ENCODE data around the gene APBB1. TPM values are rescaled to one million over a fixed set of nuclear protein-coding genes. Genes with fewer than 3 reads are reported as not detected.
A peak's percentile ranks its signal among the peaks of the same experiment; 100 is the strongest.

The APBB1 gene
- 13.6 and 17.2 TPM in 2 replicates for polyA plus RNA-seq (2011; rRNA removed)
- polyA plus RNA-seq (2012; cell fraction: cytosol; rRNA removed), result 16.9 and 19.0 TPM in 2 replicates
- polyA plus RNA-seq (2012; cell fraction: nucleus; rRNA removed), result 25.6 and 26.3 TPM in 2 replicates
- 14.4 to 18.5 TPM (median 16.4 TPM) in 3 replicates for polyA plus RNA-seq (2017; fragmentation: RNase III; extraction: RNeasy Plus Mini Kit Qiagen cat#74134 plus additional on column Dnase treatment)
- 31.3 and 32.8 TPM in 2 replicates for polyA minus RNA-seq (2011; rRNA and poly(A)+ RNA removed)

- POLR2A ChIA-PET, result interaction anchor here (0.6 to 2.0 kb wide), 21 partner anchors 8 to 264 kb away, joined by 3 to 26 read pairs (median 4); partner anchors contain the start of genes ARFIP2, MRPL17, SMPD1 and TIMM10B
- FAIRE-seq (no peak), DNase-seq (ENCODE audit: low read depth in 1 of 2, low spot score in 1 of 2) (peak; percentile 44 to 62), ATAC-seq (peak; percentile 85 to 89)
- Histone ChIP-seq H3K4me3 (peak within 1 kb of the TSS; percentile 74), H3K4me2 (peak within 1 kb of the TSS; percentile 76), H3K4me1 (peaks cover 6% of the 10 kb centered on the region), H3K9me3 (no peaks in the 10 kb centered on the region), H3K27ac (peak within 1 kb of the TSS; percentile 85 to 95)
- CTCF ChIA-PET, result interaction anchor here (0.6 to 2.8 kb wide), 12 partner anchors 9 to 87 kb away, joined by 3 to 10 read pairs (median 4); partner anchors contain the start of gene HPX
- WGBS (ENCODE audit: missing lambda C conversion rate), result 2% methylated on average over 14 of the region's 75 CpGs
- TF ChIP-seq RAD21 (conservative IDR thresholded peaks at IDR 0.05 in 1 of 2, IDR thresholded peaks at IDR 0.05 in 1 of 2), result peak in 1 of 2 experiments; percentile 21; a peak in 1 of 5 replicates
- TF ChIP-seq KDM1A (IDR thresholded peaks at IDR 0.05; ENCODE audit: low read depth), result no peak
- no peak for TF ChIP-seq TFCP2L1 (CRISPR knock-in tag; IDR thresholded peaks at IDR 0.05)
- peak; percentile 76; the same call in 1 of the 3 replicates for TF ChIP-seq BCL3 (IDR thresholded peaks at IDR 0.05)
- peak; percentile 20; the same call in 1 of the 2 replicates for TF ChIP-seq KDM5A (IDR thresholded peaks at IDR 0.05)
- no peak for TF ChIP-seq EHF (CRISPR knock-in tag; IDR thresholded peaks at IDR 0.05)
- TF ChIP-seq NPAS2 (CRISPR knock-in tag; IDR thresholded peaks at IDR 0.05; ENCODE audit: borderline replicate concordance), result no peak
- TF ChIP-seq SMC3 (IDR thresholded peaks at IDR 0.05), result no peak
- TF ChIP-seq HOXB5 (CRISPR knock-in tag; IDR thresholded peaks at IDR 0.05), result 0 out of 2 replicates have a peak, but pooled peaks have one; percentile 40
- peak; percentile 60 for TF ChIP-seq POLR2A (IDR thresholded peaks at IDR 0.05; ENCODE audit: low read length)
- peak; percentile 75 for TF ChIP-seq PHF8 (IDR thresholded peaks at IDR 0.05; ENCODE audit: borderline replicate concordance, low read depth)
- TF ChIP-seq JUN (IDR thresholded peaks at IDR 0.05), result peak in 1 of 2 experiments; percentile 59; a peak in 1 of 5 replicates
- no peak for TF ChIP-seq HES2 (IDR thresholded peaks at IDR 0.05)
- no peak for TF ChIP-seq MAZ (IDR thresholded peaks at IDR 0.05; ENCODE audit: borderline replicate concordance, low read depth, low read length)
- 0 out of 2 replicates have a peak, but pooled peaks have one; percentile 11 for TF ChIP-seq FOSL2 (IDR thresholded peaks at IDR 0.05)
- TF ChIP-seq FOSL2 (CRISPR knock-in tag; IDR thresholded peaks at IDR 0.05), result no peak
These were observed at the start of gene APBB1 for GRCh38 chr11:6419009-6419631. Gene APBB1 (minus strand): TSS chr11:6419094. CDS start chr11:6411347, 7,747 bp downstream.

- Histone ChIP-seq H3K4me1 (no peaks in the 10 kb centered on the region), H3K9me3 (no peaks in the 10 kb centered on the region), H3K4me3 (no peak overlapping the region), H3K27ac (no peak overlapping the region), H3K4me2 (no peak overlapping the region)
- WGBS (ENCODE audit: missing lambda C conversion rate), result 38% methylated on average over 1 of the region's 1 CpG
- no peak for TF ChIP-seq MAFK (IDR thresholded peaks at IDR 0.05; ENCODE audit: partially characterized antibody)
- TF ChIP-seq ATOH8 (CRISPR knock-in tag; IDR thresholded peaks at IDR 0.05; ENCODE audit: low read depth), result no peak
- no peak for TF ChIP-seq RNF2 (IDR thresholded peaks at IDR 0.05; ENCODE audit: borderline replicate concordance, low read depth)
- no peak for TF ChIP-seq RARB (CRISPR knock-in tag; IDR thresholded peaks at IDR 0.05)
- TF ChIP-seq RFX5 (IDR thresholded peaks at IDR 0.05), result no peak
- TF ChIP-seq RCOR1 (IDR thresholded peaks at IDR 0.05; ENCODE audit: low read depth, low read length), result no peak
- TF ChIP-seq USF2 (IDR thresholded peaks at IDR 0.05), result no peak
- FAIRE-seq (no peak), DNase-seq (ENCODE audit: low read depth in 1 of 2, low spot score in 1 of 2) (no peak), ATAC-seq (no peak)
- CTCF ChIA-PET, result interaction anchor here (1.0 to 2.0 kb wide), 4 partner anchors 16 to 80 kb away, joined by 3 to 7 read pairs (median 4); no protein-coding TSS in a partner anchor
- POLR2A ChIA-PET, result no interaction called here
These were observed 40.2 kb upstream of the APBB1 start for GRCh38 chr11:6459099-6459450.

All from A549 (cell line).